Kidney epithelial cell (primary cell): ENCODE data around the gene TRNP1. TPM values are rescaled to one million over a fixed set of nuclear protein-coding genes. Genes with fewer than 3 reads are reported as not detected.

Experiments
- DNase-seq: peaks from one replicate; pipeline ENCODE4 v3.0.0-alpha.2; 2010; ENCODE audit warnings: low read depth
- H3K27me3 ChIP-seq: 2 replicates; pipeline ENCODE4 v1.6.0; 2011; ENCODE audit warnings: low read length; ENCODE audit not compliant: control insufficient read depth, insufficient read depth
- H3K36me3 ChIP-seq: 2 replicates; pipeline ENCODE4 v1.5.1; 2011; ENCODE audit warnings: low read length; ENCODE audit not compliant: control insufficient read depth, insufficient read depth
- H3K4me3 ChIP-seq: 2 replicates; pipeline ENCODE4 v1.5.1; 2011; ENCODE audit warnings: low read depth, mild to moderate bottlenecking, control low read depth, low read length
- CTCF ChIP-seq: IDR thresholded peaks from 2 replicates; pipeline ENCODE4 v1.5.1; 2011; ENCODE audit warnings: mild to moderate bottlenecking, moderate library complexity, low read length, control low read depth, inconsistent platforms; ENCODE audit not compliant: insufficient read depth, poor library complexity, severe bottlenecking
- total RNA-seq: library from RNA; depleted of rRNA; stranded (reverse); fragments of >200 nt; gene quantifications from 2 replicates; pipeline ENCODE4 v1.2.3, GENCODE V29; 2015

The TRNP1 gene
- total RNA-seq, 1 donor from 2014 or later: 127 TPM

- Histone ChIP-seq H3K4me3 (no peak overlapping the region), H3K27me3 (no peaks in the 10 kb centered on the region), H3K36me3 (peaks cover 3% of the 10 kb centered on the region)
- DNase-seq: no peak
- no peak for TF ChIP-seq CTCF
These were observed 43.6 kb upstream of the TRNP1 start for GRCh38 chr1:26949926-26950319.

- Histone ChIP-seq H3K27me3 (no peaks in the 10 kb centered on the region), H3K36me3 (peaks cover 2% of the 10 kb centered on the region), H3K4me3 (no peak overlapping the region)
- no peak for DNase-seq
- TF ChIP-seq CTCF: no peak
These were observed 42.9 kb upstream of the TRNP1 start for GRCh38 chr1:26950602-26951001.

- no peaks in the 10 kb centered on the region for H3K36me3 ChIP-seq
These were observed 42.3 kb upstream of the TRNP1 start for GRCh38 chr1:26951216-26951615.

GRCh38 chr1:26951821-26952497 is 41.5 kb upstream of the TRNP1 start:
- H3K4me3 ChIP-seq: no peak overlapping the region
- H3K27me3 ChIP-seq: no peaks in the 10 kb centered on the region
- TF ChIP-seq CTCF: no peak
- no peaks in the 10 kb centered on the region for H3K36me3 ChIP-seq
- no peak for DNase-seq

More at GRCh38 chr1:26951216-26951615, 42.3 kb upstream of the TRNP1 start:
- H3K27me3 ChIP-seq: no peaks in the 10 kb centered on the region
- no peak for DNase-seq
- no peak overlapping the region for H3K4me3 ChIP-seq
- TF ChIP-seq CTCF: no peak

- DNase-seq: no peak
- H3K4me3 ChIP-seq: no peak overlapping the region
- H3K36me3 ChIP-seq: no peaks in the 10 kb centered on the region
- TF ChIP-seq CTCF: no peak
- H3K27me3 ChIP-seq: no peaks in the 10 kb centered on the region
These were observed 40.1 kb upstream of the TRNP1 start for GRCh38 chr1:26953374-26953773.

- no peak for DNase-seq
- no peaks in the 10 kb centered on the region for H3K36me3 ChIP-seq
- H3K4me3 ChIP-seq: no peak overlapping the region
- peaks cover 10% of the 10 kb centered on the region for H3K27me3 ChIP-seq
- no peak for TF ChIP-seq CTCF
These were observed 37.2 kb upstream of the TRNP1 start for GRCh38 chr1:26956321-26956720.
